CD4-positive, alpha-beta T cell treated with Interleukin-2 at 100 ng/mL for 4 hours (primary cell): ENCODE measurements around the gene CNNM2.
"Not testable (repeated sequence)": the region's sequence is repeated elsewhere in the genome, so short reads cannot be mapped to it uniquely, and the experiment has no call there.

Experiments used
- DNase-seq: peaks from one replicate; pipeline ENCODE4 v3.0.0-alpha.2; 2020; ENCODE audit warnings: low spot score

Gene CNNM2

GRCh38 chr10:102926842-102927241 lies 8.7 kb downstream of the CNNM2 start:
- DNase-seq, result no peak

DNA sequence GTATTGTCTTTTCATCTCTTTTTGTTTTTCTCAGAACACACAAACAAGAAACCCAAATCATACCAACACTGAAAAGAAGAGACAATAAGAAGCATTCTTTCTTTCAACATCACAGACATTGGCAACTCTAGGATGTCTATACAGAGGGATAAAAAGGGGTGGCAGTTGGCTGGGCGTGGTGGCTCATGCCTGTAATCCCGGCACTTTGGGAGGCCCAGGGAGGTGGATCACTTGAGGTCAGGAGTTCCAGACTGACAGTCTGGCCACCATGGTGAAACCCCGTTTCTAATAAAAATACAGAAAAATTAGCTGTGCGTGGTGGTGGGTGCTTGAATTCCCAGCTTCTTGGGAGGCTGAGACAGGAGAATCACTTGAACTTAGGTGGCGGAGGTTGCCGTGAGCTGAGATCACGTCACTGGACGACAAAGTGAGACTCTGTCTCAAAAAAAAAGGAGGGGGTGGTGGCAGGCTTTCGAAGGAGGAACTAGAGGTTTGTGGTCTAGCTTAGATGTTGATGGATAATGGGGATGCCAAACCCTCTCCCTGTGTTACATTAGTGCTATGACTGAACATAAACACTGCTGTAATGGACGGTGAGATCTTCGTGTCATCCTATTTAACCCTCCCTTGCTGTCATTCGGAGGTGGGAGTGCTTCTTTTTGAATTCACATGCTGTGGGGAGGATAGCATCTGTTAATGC lies 9.4 kb downstream of the CNNM2 start:
- DNase-seq, result no peak

- DNase-seq, result not testable (repeated sequence)
Measured at GRCh38 chr10:102928442-102928841, 10.3 kb downstream of the CNNM2 start.

- DNase-seq, result no peak
Measured at GRCh38 chr10:102930720-102931119, 12.6 kb downstream of the CNNM2 start.

GRCh38 chr10:102931643-102932042 lies 13.5 kb downstream of the CNNM2 start:
- no peak for DNase-seq

GRCh38 chr10:102935505-102935904 lies 17.4 kb downstream of the CNNM2 start:
- DNase-seq, result no peak

DNA sequence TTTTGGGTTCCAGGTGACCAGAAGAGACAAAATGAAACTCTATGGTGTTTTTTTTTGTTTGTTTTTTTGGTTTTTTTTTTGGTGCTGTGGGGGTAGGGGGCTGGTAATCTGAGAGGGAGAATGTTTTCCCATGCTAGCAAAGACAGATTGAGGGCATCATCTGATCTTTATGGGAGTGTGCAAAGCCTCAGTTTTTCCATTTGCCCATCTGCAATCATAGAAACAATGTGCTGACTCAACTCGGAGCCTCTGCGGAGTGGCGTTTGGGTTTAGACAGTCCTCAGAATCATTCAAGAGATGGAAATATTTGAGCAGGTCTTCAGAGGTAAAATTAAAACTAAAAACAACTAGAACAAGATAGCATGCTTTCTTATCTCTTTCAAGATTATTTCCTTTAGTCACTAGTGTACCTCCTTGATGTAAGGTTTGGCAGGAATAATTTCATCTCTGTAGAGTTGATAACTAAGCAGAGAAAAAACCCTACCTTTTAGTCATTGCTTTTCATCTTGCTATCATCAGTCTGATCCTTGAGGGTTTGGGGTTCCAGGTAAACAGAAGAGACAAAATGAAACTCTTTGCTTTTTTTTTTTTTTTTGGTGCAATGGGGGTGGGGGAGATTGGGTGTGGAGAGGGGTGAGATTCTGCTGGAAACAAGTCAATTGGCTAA lies 18.0 kb downstream of the CNNM2 start:
- no peak for DNase-seq

GRCh38 chr10:102941401-102941800 lies 23.3 kb downstream of the CNNM2 start:
- no peak for DNase-seq

GRCh38 chr10:102945449-102945848 lies 27.4 kb downstream of the CNNM2 start:
- DNase-seq, result no peak

DNA sequence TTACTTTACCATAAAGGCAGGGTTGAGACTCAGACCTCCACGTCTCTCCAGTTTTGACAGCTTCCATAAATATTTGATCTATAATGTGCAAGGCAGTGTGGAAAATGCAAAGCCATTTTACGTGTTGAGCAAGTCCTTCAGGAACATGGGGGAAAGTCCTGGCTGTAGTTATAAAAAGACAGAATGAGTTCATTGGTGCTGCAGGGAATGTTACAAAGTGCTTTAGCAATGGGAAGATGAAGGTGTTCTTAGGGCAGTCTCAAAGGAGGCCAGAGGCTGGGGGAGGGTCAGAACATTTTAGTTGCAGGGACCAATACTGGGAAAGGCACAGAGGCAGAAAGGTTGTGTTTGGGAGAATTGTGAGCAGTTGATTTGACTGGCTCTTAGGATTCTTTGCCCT lies 27.9 kb downstream of the CNNM2 start:
- no peak for DNase-seq

DNA sequence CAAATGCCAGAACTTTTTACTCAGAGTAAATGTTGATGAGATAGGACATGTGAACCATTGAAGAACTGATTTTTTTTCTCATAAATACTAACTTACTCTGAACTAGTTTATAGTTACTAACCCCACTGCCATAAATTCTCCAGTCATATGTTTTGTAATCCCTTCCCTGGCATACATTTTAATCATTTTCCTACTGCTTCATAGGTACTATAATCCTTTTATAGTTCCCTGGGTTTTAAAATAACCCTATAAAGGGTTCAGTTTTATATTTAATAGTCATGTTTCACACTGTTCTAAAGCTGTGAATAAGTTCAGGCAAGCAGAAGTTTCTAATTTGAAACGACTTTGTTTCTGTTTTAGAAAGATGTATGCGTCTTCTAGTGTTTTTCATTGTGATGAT lies 28.9 kb downstream of the CNNM2 start:
- no peak for DNase-seq

DNA sequence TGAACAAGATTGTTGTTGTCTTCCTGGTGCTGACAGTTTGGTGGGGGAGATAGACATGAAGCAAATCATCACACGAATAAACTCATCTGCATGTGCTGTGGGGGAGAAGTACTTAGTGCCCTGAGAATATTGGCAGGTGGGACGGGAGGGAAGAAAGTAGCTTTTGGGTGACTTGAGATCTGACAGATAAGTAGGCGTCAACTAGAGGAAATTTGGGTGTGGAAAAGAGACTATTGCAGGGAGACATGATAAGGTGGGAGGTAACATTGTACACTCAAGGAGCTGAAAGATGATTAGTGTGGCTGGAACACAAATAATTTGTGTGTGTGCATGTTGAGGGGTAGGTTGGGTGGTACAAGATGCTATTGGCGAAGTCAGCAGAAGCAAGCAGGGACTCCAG lies 30.1 kb downstream of the CNNM2 start:
- DNase-seq, result no peak

- no peak for DNase-seq
Measured at GRCh38 chr10:102948786-102949185, 30.7 kb downstream of the CNNM2 start.

- DNase-seq, result no peak
Measured at GRCh38 chr10:102949916-102950315, 31.8 kb downstream of the CNNM2 start.

- no peak for DNase-seq
Measured at GRCh38 chr10:102951316-102951715, 33.2 kb downstream of the CNNM2 start.

DNA sequence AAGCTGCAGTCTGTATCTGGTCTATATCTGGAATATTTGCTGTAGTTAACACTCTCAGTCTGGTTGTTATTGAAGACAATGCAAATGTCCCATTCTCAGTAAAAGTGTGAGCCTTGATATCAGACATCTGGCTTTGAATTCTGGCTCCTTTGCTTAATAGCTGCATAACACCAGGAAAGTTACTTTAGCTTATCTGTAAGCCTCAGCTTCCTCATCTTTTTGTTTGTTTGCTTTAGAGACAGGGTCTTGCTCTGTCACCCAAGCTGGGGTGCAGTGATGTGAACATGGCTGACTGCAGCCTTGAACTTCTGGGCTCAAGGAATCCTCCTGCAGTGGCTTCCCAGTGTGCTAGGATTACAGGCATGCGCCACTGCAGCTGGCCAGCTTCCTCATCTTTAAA lies 41.3 kb downstream of the CNNM2 start:
- no peak for DNase-seq

GRCh38 chr10:102960157-102960556 lies 42.1 kb downstream of the CNNM2 start:
- DNase-seq, result no peak

DNA sequence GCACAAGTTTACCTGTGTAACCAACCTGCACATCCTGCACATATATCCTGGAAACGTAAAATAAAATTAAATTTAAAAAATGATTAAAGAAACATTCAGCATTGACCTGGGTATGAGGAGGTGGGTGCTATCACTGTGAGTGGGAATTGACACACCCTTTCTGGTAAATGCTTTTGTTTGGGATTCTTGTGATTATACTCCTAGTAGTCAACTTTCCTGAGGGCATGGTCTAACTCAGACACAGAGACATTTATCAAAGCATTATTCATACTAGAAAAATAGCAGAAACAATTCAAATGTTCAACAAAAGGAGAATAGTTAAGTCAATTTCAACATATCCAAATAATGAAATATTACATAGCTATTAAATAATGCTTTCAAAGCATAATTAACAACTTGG lies 44.2 kb downstream of the CNNM2 start:
- no peak for DNase-seq

- DNase-seq, result no peak
Measured at GRCh38 chr10:102962951-102963755, 45.1 kb downstream of the CNNM2 start.

GRCh38 chr10:102963756-102964025 lies 45.6 kb downstream of the CNNM2 start:
- DNase-seq, result no peak

DNA sequence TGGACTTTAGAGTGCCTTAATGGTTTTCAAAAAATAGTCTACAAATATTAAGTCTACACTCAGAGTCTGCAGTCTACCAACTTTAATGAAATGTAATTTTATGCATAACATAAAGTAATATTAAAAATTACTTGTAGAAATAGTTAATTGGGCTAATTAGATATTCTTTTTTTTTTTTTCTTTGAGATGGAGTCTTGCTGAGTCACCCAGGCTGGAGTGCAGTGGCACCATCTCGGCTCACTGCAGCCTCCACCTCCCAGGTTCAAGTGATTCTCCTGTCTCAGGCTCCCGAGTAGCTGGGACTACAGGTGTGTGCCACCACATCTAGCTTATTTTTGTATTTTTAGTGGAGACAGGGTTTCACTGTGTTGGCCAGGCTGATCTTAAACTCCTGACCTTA lies 46.0 kb downstream of the CNNM2 start:
- DNase-seq, result not testable (repeated sequence)

GRCh38 chr10:102964713-102965112 lies 46.6 kb downstream of the CNNM2 start:
- DNase-seq, result no peak

DNA sequence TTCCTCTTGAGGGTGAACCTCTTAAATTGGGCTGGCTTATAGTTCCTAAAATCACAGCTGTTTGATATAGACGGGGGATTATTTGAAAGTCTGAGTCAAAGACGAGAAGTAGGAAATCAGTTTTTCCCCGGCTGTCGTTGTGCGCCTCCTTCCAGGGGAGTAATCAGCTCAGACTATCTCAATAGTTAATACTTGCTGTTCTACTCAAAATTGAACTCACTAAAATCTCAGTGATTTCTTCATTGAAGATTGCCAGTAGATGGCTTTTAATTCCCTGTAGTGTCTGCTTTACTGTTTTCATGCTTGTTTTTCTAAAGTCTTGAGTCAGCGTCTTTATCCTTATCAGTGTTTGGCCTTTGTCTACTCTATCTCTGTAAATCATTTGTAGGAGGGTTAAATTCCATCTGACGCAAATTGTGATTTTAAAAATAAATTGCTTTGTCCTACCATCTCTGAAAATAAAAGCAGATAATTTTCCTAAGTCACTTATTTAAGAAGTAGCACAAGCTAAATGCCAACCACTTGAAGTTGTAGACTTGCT lies 47.3 kb downstream of the CNNM2 start:
- no peak for DNase-seq
